HG03521 (cell line): ENCODE results near the gene POLN.
"Not testable (repeated sequence)": the region's sequence is repeated elsewhere in the genome, so short reads cannot be mapped to it uniquely, and the experiment has no call there.

Source experiments
- ATAC-seq: cut with Tn5 transposase; IDR thresholded peaks from one replicate; pipeline ENCODE4 v1.9.1; 2021; ENCODE audit warnings: mild to moderate bottlenecking, moderate library complexity; ENCODE audit not compliant: unreplicated experiment

POLN gene

DNA sequence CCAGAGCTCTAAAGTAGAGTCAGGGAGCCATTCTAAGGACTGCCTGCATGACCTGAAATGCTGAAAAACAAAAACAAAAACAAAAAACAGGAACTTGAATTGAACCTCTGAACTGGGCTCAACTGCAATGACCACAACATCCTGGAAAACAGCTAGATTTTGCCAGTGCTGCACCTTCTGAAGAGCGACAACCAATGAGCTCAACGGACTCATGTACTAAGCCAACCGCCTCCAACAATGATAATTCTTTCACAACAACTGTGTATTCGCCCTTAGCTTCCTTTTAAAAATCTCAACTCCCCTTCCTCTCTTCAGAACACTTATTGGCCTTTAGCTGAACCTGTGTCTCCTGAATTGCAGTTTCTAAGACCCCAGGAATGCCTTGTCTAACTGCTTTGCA lies 69.8 kb downstream of the POLN start:
- no peak for ATAC-seq

- ATAC-seq: no peak
These were observed 73.2 kb downstream of the POLN start for GRCh38 chr4:2168469-2169319.

DNA sequence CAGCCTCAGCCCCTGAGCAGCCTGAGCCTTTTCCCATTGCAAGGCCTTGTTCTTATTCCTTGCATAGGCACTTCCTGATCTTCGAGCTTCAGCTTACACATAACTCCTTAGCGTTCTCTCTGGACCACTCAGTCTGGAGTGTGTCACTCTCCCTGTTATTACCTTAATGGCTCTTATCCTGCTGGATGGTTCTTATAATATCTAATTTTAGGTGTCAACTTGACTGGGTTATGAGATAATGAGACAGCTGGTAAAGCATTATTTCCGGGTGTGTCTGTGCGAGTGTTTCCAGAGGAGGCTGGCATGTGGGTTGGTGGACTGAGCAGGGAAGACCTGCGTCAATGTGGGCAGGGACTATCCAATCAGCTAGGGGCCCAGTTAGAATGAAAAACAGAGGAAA lies 75.7 kb downstream of the POLN start:
- no peak for ATAC-seq

DNA sequence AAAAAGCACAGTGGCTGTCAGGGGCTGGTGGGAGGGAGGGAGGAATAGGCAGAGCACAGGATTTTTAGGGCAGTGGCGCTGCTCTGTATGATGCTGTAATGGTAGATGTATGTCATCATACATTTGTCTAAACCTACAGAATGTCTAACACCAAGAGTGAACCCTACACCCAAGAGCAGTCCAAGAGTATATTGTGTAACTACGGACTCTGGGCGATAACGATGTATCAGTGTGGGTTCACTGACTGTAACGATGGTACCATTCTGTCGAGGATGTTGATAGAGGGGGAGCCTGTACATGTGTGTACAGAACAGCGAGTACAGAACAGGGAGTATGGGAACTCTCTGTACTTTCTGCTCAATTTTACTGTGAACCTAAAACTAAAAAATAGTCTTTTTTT lies 76.5 kb downstream of the POLN start:
- no peak for ATAC-seq

GRCh38 chr4:2163311-2163821 lies 78.6 kb downstream of the POLN start:
- ATAC-seq: no peak

DNA sequence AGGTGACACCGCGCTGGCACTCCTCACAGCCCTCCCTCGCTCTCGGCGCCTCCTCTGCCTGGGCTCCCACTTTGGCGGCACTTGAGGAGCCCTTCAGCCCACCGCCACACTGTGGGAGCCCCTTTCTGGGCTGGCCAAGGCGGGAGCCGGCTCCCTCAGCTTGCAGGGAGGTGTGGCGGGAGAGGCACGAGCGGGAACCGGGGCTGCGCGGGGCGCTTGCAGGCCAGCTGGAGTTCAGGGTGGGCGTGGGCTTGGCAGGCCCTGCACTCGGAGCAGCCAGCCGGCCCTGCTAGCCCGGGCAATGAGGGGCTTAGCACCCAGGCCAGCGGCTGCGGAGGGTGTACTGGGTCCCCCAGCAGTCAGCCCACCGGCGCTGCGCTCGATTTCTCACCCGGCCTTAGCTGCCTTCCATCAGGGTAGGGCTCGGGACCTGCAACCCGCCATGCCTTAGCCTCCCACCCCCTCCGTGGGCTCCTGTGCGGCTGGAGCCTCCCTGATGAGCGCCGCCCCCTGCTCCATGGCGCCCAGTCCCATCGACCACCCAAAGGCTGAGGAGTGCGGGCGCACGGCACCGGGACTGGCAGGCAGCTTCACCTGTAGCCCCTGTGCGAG lies 80.7 kb downstream of the POLN start:
- ATAC-seq: not testable (repeated sequence)

GRCh38 chr4:2159931-2160330 lies 82.0 kb downstream of the POLN start:
- ATAC-seq: no peak

- ATAC-seq: no peak
These were observed 86.7 kb downstream of the POLN start for GRCh38 chr4:2155246-2155645.

DNA sequence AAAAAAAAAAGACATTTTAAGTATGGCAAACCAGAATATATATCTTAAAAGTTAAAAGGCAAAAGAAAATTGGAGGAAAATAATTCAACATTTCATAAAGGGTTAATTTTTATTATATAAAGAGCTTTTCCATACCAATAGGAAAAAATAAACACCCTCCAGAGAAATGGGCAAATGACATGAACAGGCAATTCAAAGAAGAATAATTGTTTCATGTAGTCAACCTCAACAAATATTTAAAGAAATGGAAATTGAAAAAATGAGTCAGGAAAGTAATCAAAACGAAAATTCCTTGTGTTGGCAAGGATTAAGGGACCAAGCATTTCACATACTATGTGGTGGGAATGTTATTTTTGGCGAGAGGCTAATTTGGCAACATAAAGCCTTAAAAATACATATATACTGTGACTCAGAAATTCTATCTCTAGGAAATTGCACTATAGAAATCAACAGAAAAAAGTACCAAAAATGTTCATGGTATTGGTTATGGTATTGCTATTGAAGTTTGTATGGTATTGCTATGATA lies 87.6 kb downstream of the POLN start:
- ATAC-seq: no peak

DNA sequence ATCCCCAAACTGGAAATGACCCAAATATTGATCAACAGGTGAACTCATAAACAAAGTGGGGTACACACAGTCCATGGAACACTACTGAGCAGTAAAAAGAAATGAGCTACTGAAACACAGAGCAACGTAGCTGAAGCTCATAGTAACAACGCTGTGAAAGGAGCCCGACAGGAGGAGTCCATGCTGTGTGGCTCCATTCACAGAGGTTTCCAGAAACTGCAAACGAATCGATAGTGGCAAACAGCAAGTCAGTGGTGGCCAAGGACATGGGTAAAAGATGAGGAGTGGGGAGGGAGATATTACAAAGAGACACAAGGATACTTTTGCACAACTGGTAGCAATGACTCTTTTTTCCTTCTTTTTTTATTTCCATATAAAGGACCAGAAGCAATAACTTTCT lies 90.4 kb downstream of the POLN start:
- no peak for ATAC-seq

GRCh38 chr4:2150076-2150475 lies 91.8 kb downstream of the POLN start:
- no peak for ATAC-seq

DNA sequence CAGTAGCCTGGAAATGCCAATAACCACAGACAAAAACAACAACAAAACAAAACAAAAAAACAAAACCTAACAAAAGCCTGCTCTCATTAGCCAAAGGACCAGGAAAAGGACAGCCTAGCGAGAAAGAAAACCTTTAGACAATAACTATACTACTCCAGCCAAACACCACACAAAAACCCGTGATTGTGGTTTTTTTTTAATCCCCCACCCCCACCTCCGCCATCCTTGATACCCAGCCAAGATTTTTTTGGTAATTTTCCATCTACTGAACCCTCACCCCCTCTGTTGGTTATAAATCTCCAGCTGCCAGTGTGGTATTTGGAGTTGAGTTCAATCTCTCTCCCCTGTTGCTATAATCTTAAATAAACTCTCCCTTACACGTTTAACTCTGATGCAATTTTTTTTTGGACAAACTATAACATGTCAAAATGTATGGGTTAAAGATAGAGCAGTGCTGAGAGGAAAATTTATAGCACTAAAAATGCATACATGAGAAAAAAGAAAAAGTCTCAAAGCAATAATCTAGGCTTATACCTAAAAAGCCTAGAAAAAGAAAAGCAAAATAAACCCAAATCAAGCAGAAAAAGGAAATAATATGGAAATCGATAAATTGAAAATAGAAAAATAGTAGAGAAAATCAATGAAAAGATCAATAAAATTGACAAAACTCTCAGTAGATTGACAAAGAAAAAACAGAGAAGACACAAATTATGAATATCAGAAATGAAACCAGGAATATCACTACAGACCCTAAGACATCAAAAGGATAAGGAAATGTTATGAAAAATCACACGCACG lies 99.1 kb downstream of the POLN start:
- no peak for ATAC-seq

GRCh38 chr4:2141762-2142451 lies 100.0 kb downstream of the POLN start:
- ATAC-seq: no peak

DNA sequence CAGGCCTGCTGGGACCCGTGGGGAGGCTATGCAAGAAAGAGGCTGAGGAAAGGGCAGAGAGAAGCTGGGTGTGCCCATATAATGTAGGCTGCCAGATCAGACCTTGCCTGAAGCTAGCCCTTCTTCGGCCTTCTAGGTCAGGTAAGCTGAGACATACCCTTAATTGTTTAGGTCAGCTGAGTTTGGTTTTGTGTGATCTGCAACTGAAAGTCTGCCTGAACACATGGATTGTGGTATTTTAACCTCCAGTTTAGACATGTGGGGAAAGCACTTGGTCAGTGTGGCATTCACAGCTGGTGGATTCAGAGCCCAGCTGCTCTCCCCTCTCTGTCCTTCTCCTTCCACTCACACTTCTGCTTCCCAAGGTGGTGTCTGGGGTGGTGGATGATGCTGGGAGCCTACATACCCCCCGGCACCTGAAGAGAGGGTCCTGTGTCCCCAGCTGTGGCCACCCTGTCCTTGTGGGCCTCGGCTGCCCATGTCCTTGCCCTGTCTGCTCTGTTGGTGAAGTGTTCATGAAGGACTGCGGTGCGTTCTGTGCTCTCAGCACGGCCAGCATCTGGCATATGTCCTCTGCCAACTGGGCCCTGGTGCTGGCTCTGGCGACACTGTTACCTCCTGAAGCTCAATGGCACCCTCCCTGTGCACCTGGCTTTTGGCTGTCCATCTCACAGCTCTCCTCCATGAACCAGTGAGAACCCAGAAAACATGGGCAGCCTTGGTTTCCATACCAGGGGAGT lies 100.7 kb downstream of the POLN start:
- no peak for ATAC-seq

GRCh38 chr4:2138846-2139500 lies 102.9 kb downstream of the POLN start:
- ATAC-seq: no peak

DNA sequence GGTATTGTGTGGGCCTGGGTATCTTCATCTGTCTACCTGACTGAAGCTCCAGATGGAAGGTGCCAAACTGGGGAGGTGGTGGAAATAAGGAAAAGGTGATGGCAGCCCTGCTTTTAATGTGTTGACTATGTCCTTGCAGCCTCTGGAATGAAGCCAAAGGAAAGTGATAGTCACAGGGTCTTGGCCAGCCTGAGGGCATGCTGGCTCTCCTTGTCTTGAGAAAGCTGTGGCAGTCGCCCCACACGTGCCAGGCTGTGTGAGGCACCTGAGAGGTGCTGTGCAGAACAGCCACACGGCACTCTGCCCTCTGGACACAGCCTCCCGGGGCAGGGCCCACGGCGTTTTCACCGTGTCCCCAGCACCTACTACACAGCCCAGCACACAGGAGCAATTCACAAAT lies 105.2 kb downstream of the POLN start:
- ATAC-seq: no peak

DNA sequence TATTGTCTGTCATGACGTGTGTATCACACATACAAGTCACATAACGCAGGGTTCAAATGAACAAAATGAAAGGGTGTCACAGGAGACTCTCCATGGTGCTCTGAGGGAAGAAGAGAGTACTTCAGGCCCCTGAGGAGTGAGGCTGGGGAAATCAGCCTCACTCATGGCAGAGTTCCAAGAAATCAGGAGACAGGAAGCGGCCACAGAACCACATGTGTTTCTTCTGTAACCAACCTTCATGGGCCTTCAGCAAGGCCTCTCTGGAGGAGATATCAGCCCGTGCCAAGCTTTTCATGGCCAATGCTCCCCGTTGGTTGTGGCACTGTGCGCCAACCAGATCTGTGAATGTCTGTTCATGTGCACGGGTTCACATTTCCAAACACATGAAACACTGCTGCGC lies 106.8 kb downstream of the POLN start:
- ATAC-seq: no peak

DNA sequence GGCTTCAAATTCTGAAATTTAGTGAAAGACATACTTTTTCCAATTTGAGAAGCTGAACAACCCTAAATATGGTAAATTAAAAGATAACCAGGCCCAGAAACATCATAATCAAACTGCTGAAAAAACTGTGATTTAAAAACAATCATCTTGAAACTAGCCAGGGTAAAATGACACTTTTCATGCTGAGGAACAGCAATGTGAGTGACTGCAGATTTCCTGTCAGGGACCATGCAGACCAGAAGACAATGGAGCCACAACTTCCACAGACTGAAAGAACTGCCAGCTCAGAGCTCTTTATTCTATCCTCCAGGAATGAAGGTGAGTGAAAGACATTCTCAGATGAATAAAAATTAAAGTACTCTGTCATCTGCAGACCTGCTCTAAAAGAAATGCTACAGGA lies 109.5 kb downstream of the POLN start:
- ATAC-seq: no peak

- no peak for ATAC-seq
These were observed 114.2 kb downstream of the POLN start for GRCh38 chr4:2127609-2128332.
